Ovary (tissue), 9 donors: Measurements from ENCODE around the gene BRAT1. TPM values are rescaled to one million over a fixed set of nuclear protein-coding genes. Genes with fewer than 3 reads are reported as not detected.

Experiments used
- DNase-seq, 5 donors: peaks; one replicate each; pipeline ENCODE4 v3.0.0-alpha.2; 2019 to 2020
- H3K27ac ChIP-seq, 2 donors: fragments of 200-600 bp; one replicate each; pipeline versions ENCODE4 v1.5.1 to v1.8.0; 2019 to 2022
- H3K27me3 ChIP-seq: fragments of 200-600 bp; one replicate; pipeline ENCODE4 v1.8.0; 2022
- H3K36me3 ChIP-seq: fragments of 200-600 bp; sonication (generic); one replicate; pipeline ENCODE4 v1.5.1; 2019
- H3K4me1 ChIP-seq: one replicate; pipeline ENCODE4 v1.8.1; 2013; ENCODE audit warnings: mild to moderate bottlenecking, moderate library complexity; ENCODE audit not compliant: insufficient read depth
- H3K4me3 ChIP-seq: fragments of 200-600 bp; sonication (generic); one replicate; pipeline ENCODE4 v1.5.1; 2017
- H3K9me3 ChIP-seq, 2 donors: fragments of 200-600 bp in 1 of 2; sonication (generic) in 1 of 2; one replicate each; pipeline versions ENCODE4 v1.5.1 to v1.8.1; 2013 to 2019; ENCODE audit warnings: mild to moderate bottlenecking in 1 of 2, moderate library complexity in 1 of 2
- CTCF ChIP-seq, 3 donors: fragments of 450-650 bp in 2 of 3; fragments of 200-600 bp in 1 of 3; IDR thresholded peaks; one replicate each; pipeline versions ENCODE4 v1.5.1 to v1.8.0; 2016 to 2022; ENCODE audit warnings: antibody characterized with exemption in 3 of 3, mild to moderate bottlenecking in 1 of 3
- EP300 ChIP-seq: sonication (generic); formaldehyde crosslinking; IDR thresholded peaks from one replicate; pipeline ENCODE4 v1.6.1; 2017; ENCODE audit warnings: antibody characterized with exemption
- POLR2A ChIP-seq: fragments of 450-650 bp; IDR thresholded peaks from one replicate; pipeline ENCODE4 v1.6.1; 2017; ENCODE audit warnings: antibody characterized with exemption, mild to moderate bottlenecking, moderate library complexity
- WGBS, 3 donors: extraction: QIAGEN DNeasy Blood & Tissue Kit in 1 of 3; methylation state at CpG; one replicate each; pipeline versions ENCODE4 v1.1.5 to v1.1.7; 2013 to 2017; 5-methylcytosine and 5-hydroxymethylcytosine counted together
- intact Hi-C, 4 donors: fragments of 100-400 bp; cut with DNase I; formaldehyde crosslinking; loops; one replicate each; pipeline versions ENCODE4 v1.11.0 to v1.15.1; 2022 to 2023
- polyA plus RNA-seq, 2 donors: library from polyadenylated mRNA; stranded (reverse); fragments of 200-250 nt in 1 of 2; fragments of 350-450 nt in 1 of 2; fragmentation: Illumina TruSeq in 1 of 2; extraction: RNeasy Lipid Tissue Mini Kit (QIAGEN cat#74804) in 1 of 2; gene quantifications; one replicate each; pipeline ENCODE4 v1.2.3, GENCODE V29; 2013 to 2014
- total RNA-seq, 7 donors: library from RNA; depleted of rRNA in 2 of 7; stranded (reverse); fragments of >200 nt in 2 of 7; fragmentation: NEBNext Ultra II Directional in 3 of 7; extraction: Animal tissue kit (Norgen Biotek cat#: 25700) in 3 of 7; gene quantifications; one replicate each; pipeline versions ENCODE4 v1.1.0 to v1.2.4, GENCODE V29; 2016 to 2023
- donor health status: DM: no; HTN: no; CAD: no; lungs with moderate emphysema.
- donor health status: DM: no; HTN: no; CAD: no.
- donor health status: Bipolar disorder and iron deficiency.
- donor health status: DM: yes; HTN: yes; CAD: no.
- donor health status: DM: no; HTN: no; CAD: no.
- donor health status: DM: yes; HTN: yes; CAD: no.

Gene BRAT1
- total and polyA plus RNA-seq, 9 donors: 1.3 to 39.1 (median 30.2) TPM

GRCh38 chr7:2495418-2496299, 59.7 kb downstream of the BRAT1 start:
- intact Hi-C loops: no loop called here
- H3K27me3 ChIP-seq: no peaks in the 10 kb centered on the region
- TF ChIP-seq CTCF (IDR thresholded peaks at IDR 0.05) (no peak), EP300 (no peak), POLR2A (no peak)

GRCh38 chr7:2494191-2495130, 60.9 kb downstream of the BRAT1 start:
- H3K9me3 ChIP-seq: no peaks in the 10 kb centered on the region
- H3K36me3 ChIP-seq: no peaks in the 10 kb centered on the region
- no peak for DNase-seq
- H3K4me1 ChIP-seq: peaks cover 10% of the 10 kb centered on the region
- no peak for TF ChIP-seq POLR2A
- no peak for TF ChIP-seq EP300
- no peak for TF ChIP-seq CTCF (IDR thresholded peaks at IDR 0.05)
- WGBS, 3 donors: 72 to 78% (median 75%) methylated on average over 26 to 32 of the region's 32 CpGs
- H3K27me3 ChIP-seq: no peaks in the 10 kb centered on the region
- intact Hi-C loops: no loop called here
- H3K27ac ChIP-seq: no peak overlapping the region
- H3K4me3 ChIP-seq: no peak overlapping the region

More at GRCh38 chr7:2495418-2496299, 59.7 kb downstream of the BRAT1 start:
- Histone ChIP-seq H3K4me3 (no peak overlapping the region), H3K36me3 (no peaks in the 10 kb centered on the region), H3K9me3 (no peaks in the 10 kb centered on the region), H3K4me1 (peaks cover under 1% of the 10 kb centered on the region), H3K27ac (no peak overlapping the region)
- WGBS, 3 donors: 80 to 83% (median 82%) methylated on average over 25 of the region's 25 CpGs
- no peak for DNase-seq

- intact Hi-C loops: no loop called here
- H3K27me3 ChIP-seq: no peaks in the 10 kb centered on the region
- no peak overlapping the region for H3K27ac ChIP-seq
- no peak overlapping the region for H3K4me3 ChIP-seq
- peaks cover 10% of the 10 kb centered on the region for H3K4me1 ChIP-seq
- TF ChIP-seq CTCF (IDR thresholded peaks at IDR 0.05) (no peak), EP300 (no peak), POLR2A (no peak)
- H3K36me3 ChIP-seq: no peaks in the 10 kb centered on the region
- 31 to 46% (median 46%) methylated on average over 10 of the region's 11 CpGs for WGBS, 3 donors
- DNase-seq: no peak
- H3K9me3 ChIP-seq: no peaks in the 10 kb centered on the region
Measured at GRCh38 chr7:2493205-2494164, 61.8 kb downstream of the BRAT1 start.

GRCh38 chr7:2492038-2492437, 63.3 kb downstream of the BRAT1 start:
- 97 to 98% (median 98%) methylated on average over 2 of the region's 2 CpGs for WGBS, 3 donors
- H3K27ac ChIP-seq: no peak overlapping the region
- TF ChIP-seq EP300 (no peak), POLR2A (no peak), CTCF (IDR thresholded peaks at IDR 0.05) (no peak)
- H3K4me3 ChIP-seq: no peak overlapping the region
- no peaks in the 10 kb centered on the region for H3K36me3 ChIP-seq
- no peak for DNase-seq
- no peaks in the 10 kb centered on the region for H3K27me3 ChIP-seq
- H3K9me3 ChIP-seq: no peaks in the 10 kb centered on the region
- intact Hi-C loops: no loop called here
- H3K4me1 ChIP-seq: peaks cover 20% of the 10 kb centered on the region
